ENCODE results near the gene FOCAD. TPM values are rescaled to one million over a fixed set of nuclear protein-coding genes. Genes with fewer than 3 reads are reported as not detected.

Gene FOCAD
- total RNA-seq, 2 experiments from 2014 or later = 21.2 to 28.3 TPM

DNA sequence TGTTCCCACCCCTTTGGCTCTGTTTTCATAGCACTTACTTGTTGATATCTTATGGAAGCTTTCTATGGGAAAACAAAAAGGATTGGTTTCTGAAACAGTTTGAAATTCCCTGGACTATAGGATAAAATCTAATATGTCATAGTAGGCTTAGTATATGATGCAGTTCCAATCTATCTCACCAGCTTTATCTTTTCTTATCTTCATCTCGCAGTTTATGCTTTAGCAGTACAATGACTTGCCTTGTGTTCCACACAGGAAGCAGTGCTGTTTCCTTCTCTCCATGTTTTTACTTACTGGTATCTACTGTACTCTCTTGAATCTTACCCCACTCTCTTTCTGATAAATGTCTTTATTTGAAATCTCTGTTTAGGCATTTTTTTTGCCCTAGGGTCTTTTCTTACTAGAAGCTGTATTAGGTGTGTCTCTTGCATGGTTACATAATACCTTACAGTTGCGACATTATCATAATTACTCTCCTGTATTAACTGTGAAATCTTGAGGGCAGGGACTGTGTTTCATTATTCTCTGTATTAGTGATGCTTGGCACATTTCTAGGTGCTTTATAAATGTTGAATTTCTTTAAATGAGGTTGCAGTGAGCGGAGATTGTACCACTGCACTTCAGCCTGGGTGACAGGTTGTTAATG lies 76.3 kb downstream of the FOCAD start:
- peaks cover 2% of the 10 kb centered on the region for H3K9me3 Mint-ChIP-seq
- POLR2A ChIA-PET = interaction anchor here (0.6 kb wide), 1 partner anchor 31 kb away, joined by 3 read pairs; no protein-coding TSS in a partner anchor
- no peak overlapping the region for H3K4me3 Mint-ChIP-seq
- ATAC-seq (ENCODE audit: low read depth) (no peak), DNase-seq (no peak)
- H3K27me3 Mint-ChIP-seq = no peaks in the 10 kb centered on the region
- no peak overlapping the region for H3K27ac Mint-ChIP-seq
- H3K36me3 Mint-ChIP-seq = peaks cover 21% of the 10 kb centered on the region
- H3K4me1 Mint-ChIP-seq = peaks cover 2% of the 10 kb centered on the region

GRCh38 chr9:20770947-20771346 lies 86.9 kb downstream of the FOCAD start:
- H3K9me3 Mint-ChIP-seq = peaks cover 5% of the 10 kb centered on the region
- no peak overlapping the region for H3K27ac Mint-ChIP-seq
- DNase-seq = no peak
- H3K4me3 Mint-ChIP-seq = no peak overlapping the region
- peaks cover 2% of the 10 kb centered on the region for H3K4me1 Mint-ChIP-seq
- H3K27me3 Mint-ChIP-seq = no peaks in the 10 kb centered on the region
- peaks cover 52% of the 10 kb centered on the region for H3K36me3 Mint-ChIP-seq
- POLR2A ChIA-PET = no interaction called here
- no peak for ATAC-seq (ENCODE audit: low read depth)

DNA sequence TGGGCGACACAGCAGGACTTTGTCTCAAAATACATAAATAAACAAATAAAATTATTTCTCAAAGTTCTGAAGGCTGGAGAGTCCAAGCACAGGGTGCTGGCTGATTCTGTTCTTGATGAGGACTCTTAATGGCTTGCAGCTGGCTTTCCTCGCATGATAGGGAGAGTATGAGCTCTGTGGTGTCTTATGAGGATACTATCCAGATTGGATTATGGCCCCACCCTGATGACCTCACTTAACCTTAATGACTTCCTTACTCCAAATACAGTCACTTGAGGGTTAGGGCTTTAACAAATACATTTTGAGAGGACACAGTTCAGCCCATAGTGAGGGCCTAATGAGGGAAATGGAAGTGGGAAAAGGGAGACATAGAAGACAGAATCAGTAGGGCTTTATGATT lies 87.7 kb downstream of the FOCAD start:
- H3K9me3 Mint-ChIP-seq = peaks cover 5% of the 10 kb centered on the region
- H3K27ac Mint-ChIP-seq = no peak overlapping the region
- ATAC-seq (ENCODE audit: low read depth) (no peak), DNase-seq (no peak)
- no peak overlapping the region for H3K4me3 Mint-ChIP-seq
- peaks cover 3% of the 10 kb centered on the region for H3K4me1 Mint-ChIP-seq
- POLR2A ChIA-PET = no interaction called here
- H3K27me3 Mint-ChIP-seq = no peaks in the 10 kb centered on the region
- H3K36me3 Mint-ChIP-seq = peaks cover 48% of the 10 kb centered on the region

GRCh38 chr9:20775683-20776082 lies 91.6 kb downstream of the FOCAD start:
- Mint-ChIP-seq H3K27me3 (no peaks in the 10 kb centered on the region), H3K4me1 (peaks cover 3% of the 10 kb centered on the region), H3K9me3 (no peaks in the 10 kb centered on the region), H3K36me3 (peaks cover 32% of the 10 kb centered on the region), H3K4me3 (no peak overlapping the region), H3K27ac (no peak overlapping the region)
- POLR2A ChIA-PET = no interaction called here
- ATAC-seq (ENCODE audit: low read depth) (no peak), DNase-seq (no peak)

- DNase-seq (no peak), ATAC-seq (ENCODE audit: low read depth) (no peak)
- H3K27me3 Mint-ChIP-seq = no peaks in the 10 kb centered on the region
- H3K9me3 Mint-ChIP-seq = no peaks in the 10 kb centered on the region
- peaks cover 1% of the 10 kb centered on the region for H3K4me1 Mint-ChIP-seq
- H3K27ac Mint-ChIP-seq = no peak overlapping the region
- H3K36me3 Mint-ChIP-seq = peaks cover 13% of the 10 kb centered on the region
- no peak overlapping the region for H3K4me3 Mint-ChIP-seq
- POLR2A ChIA-PET = no interaction called here
Measured at GRCh38 chr9:20781092-20781491, 97.0 kb downstream of the FOCAD start.

GRCh38 chr9:20782289-20782688 lies 98.2 kb downstream of the FOCAD start:
- no peak for ATAC-seq (ENCODE audit: low read depth)
- Mint-ChIP-seq H3K27me3 (no peaks in the 10 kb centered on the region), H3K36me3 (peaks cover 10% of the 10 kb centered on the region), H3K27ac (no peak overlapping the region), H3K4me3 (no peak overlapping the region), H3K4me1 (no peaks in the 10 kb centered on the region), H3K9me3 (no peaks in the 10 kb centered on the region)
- POLR2A ChIA-PET = no interaction called here
- no peak for DNase-seq

DNA sequence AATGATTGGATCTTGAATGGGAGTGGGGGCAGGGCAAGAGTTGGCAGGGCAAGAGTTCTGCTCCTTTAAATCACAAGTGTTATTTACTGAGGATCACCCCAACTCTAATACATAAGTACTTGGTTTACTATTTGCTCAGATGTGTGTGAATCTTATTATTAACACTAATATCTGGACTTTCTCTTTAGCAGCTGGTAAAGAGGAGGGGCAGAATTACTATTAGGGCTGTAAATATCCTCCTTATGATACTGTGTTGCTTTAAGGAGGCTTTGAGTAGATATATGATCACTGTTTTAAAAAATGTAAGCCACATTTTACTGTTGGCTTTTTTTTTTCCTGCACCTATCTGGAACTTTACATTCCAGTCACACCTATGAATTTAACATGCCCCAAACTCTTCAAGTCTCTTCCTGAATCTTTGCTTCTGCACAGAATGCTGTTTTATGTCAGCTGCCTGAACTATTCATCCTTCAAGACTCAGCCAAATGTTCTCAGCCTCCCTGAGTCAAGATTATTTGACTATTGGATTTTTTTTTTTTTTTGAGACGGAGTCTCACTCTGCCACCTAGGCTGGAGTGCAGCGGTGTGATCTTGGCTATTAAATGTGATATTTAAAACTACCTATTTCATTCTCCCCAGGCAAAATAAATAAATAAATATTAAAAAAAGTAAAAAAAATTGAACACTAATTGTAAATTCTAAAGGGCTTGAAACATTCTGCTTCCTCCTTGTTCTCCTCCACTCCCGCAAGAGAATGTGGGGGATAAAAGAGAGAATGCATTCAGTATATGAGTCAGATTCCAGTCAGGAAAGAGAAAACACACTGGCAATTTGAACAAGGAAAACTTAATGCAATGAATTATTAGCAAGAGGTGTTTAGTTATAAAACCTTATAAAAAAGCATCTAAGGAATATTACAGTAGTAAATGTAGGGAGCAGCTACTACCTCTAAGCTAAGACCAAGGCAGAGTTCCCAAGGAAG lies 99.3 kb downstream of the FOCAD start:
- Mint-ChIP-seq H3K4me3 (no peak overlapping the region), H3K36me3 (peaks cover 10% of the 10 kb centered on the region), H3K4me1 (no peaks in the 10 kb centered on the region), H3K9me3 (no peaks in the 10 kb centered on the region), H3K27ac (no peak overlapping the region), H3K27me3 (no peaks in the 10 kb centered on the region)
- ATAC-seq (ENCODE audit: low read depth) (no peak), DNase-seq (no peak)
- POLR2A ChIA-PET = no interaction called here

- no peaks in the 10 kb centered on the region for H3K9me3 Mint-ChIP-seq
- H3K4me1 Mint-ChIP-seq = no peaks in the 10 kb centered on the region
- peaks cover 9% of the 10 kb centered on the region for H3K36me3 Mint-ChIP-seq
- no peak for DNase-seq
- no peaks in the 10 kb centered on the region for H3K27me3 Mint-ChIP-seq
- no peak for ATAC-seq (ENCODE audit: low read depth)
- no peak overlapping the region for H3K27ac Mint-ChIP-seq
- POLR2A ChIA-PET = no interaction called here
- H3K4me3 Mint-ChIP-seq = no peak overlapping the region
Measured at GRCh38 chr9:20784196-20784595, 100.1 kb downstream of the FOCAD start.

- Mint-ChIP-seq H3K4me1 (no peaks in the 10 kb centered on the region), H3K27ac (no peak overlapping the region), H3K9me3 (no peaks in the 10 kb centered on the region), H3K36me3 (peaks cover 27% of the 10 kb centered on the region), H3K4me3 (no peak overlapping the region), H3K27me3 (no peaks in the 10 kb centered on the region)
- POLR2A ChIA-PET = no interaction called here
- no peak for ATAC-seq (ENCODE audit: low read depth)
- no peak for DNase-seq
Measured at GRCh38 chr9:20786807-20787206, 102.7 kb downstream of the FOCAD start.

GRCh38 chr9:20788526-20789451 lies 104.7 kb downstream of the FOCAD start:
- Mint-ChIP-seq H3K4me1 (no peaks in the 10 kb centered on the region), H3K27me3 (no peaks in the 10 kb centered on the region), H3K36me3 (peaks cover 28% of the 10 kb centered on the region), H3K4me3 (no peak overlapping the region), H3K9me3 (no peaks in the 10 kb centered on the region), H3K27ac (no peak overlapping the region)
- ATAC-seq (ENCODE audit: low read depth) = no peak
- POLR2A ChIA-PET = no interaction called here
- DNase-seq = no peak

DNA sequence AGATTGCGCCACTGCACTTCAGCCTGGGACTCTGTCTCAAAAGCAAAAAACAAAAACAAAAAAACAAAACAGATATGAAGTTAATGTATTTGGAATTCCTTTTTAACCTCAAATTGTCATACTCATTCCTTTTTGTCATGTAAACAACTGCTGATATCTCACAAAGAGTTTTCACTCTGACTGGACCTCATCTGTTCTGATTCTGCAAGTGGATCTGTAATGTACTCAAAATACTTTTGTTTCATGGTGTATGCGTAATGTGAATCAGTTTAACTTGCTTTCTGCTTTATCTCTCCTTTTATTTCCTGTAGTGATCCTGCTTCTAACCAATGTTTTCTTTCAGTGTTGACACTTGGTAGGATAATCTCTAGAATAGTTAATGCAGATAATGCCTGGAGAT lies 106.7 kb downstream of the FOCAD start:
- peaks cover 30% of the 10 kb centered on the region for H3K36me3 Mint-ChIP-seq
- POLR2A ChIA-PET = no interaction called here
- no peaks in the 10 kb centered on the region for H3K27me3 Mint-ChIP-seq
- H3K27ac Mint-ChIP-seq = no peak overlapping the region
- ATAC-seq (ENCODE audit: low read depth) = no peak
- H3K4me1 Mint-ChIP-seq = no peaks in the 10 kb centered on the region
- H3K4me3 Mint-ChIP-seq = no peak overlapping the region
- no peaks in the 10 kb centered on the region for H3K9me3 Mint-ChIP-seq
- DNase-seq = no peak

DNA sequence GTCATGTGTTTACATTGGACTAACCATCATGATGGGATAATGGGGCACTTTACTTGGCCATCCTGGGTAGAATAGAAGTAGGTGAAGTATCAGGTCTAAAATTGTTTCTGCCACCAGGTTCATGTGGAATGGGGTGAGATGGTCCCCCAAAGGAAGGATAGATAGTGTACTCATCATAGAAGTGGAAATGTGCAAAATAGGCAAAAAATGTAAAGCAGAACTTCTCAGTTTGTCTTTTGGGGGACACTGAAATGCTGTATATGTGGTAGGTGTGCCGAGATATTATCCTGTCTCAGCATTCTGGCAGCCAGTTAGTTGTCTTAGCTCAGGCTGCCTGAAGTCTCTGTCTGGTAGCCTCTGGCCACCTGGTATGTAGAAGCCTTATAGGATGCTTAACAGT lies 107.6 kb downstream of the FOCAD start:
- POLR2A ChIA-PET = no interaction called here
- Mint-ChIP-seq H3K9me3 (no peaks in the 10 kb centered on the region), H3K36me3 (peaks cover 31% of the 10 kb centered on the region), H3K4me3 (no peak overlapping the region), H3K4me1 (no peaks in the 10 kb centered on the region), H3K27me3 (no peaks in the 10 kb centered on the region), H3K27ac (no peak overlapping the region)
- DNase-seq (no peak), ATAC-seq (ENCODE audit: low read depth) (no peak)

GRCh38 chr9:20804489-20805250 lies 120.6 kb downstream of the FOCAD start:
- no peak for ATAC-seq (ENCODE audit: low read depth)
- DNase-seq = no peak
- Mint-ChIP-seq H3K4me1 (no peaks in the 10 kb centered on the region), H3K4me3 (no peak overlapping the region), H3K27ac (no peak overlapping the region), H3K27me3 (no peaks in the 10 kb centered on the region), H3K36me3 (peaks cover 3% of the 10 kb centered on the region), H3K9me3 (peaks cover 1% of the 10 kb centered on the region)
- POLR2A ChIA-PET = no interaction called here
